K562 (cell line): ENCODE results near the gene MC2R. TPM values are rescaled to one million over a fixed set of nuclear protein-coding genes. Genes with fewer than 3 reads are reported as not detected.

ENCODE experiments used
- ATAC-seq: fragments of 200-7000 bp; cut with Tn5 transposase; 3 replicates; pipeline ENCODE4 v1.9.1; 2020; ENCODE audit warnings: moderate library complexity
- BruUV-seq: library from RNA; stranded (reverse); fragments of 400-500 nt; replicated peaks from 2 replicates; lab custom pipeline; 2021; lab: Mats Ljungman, UMichigan
- CTCF ChIA-PET: fragments of 300-600 bp; formaldehyde crosslinking; extraction: SDS; loops from one replicate; lab custom pipeline; 2021; ENCODE audit warnings: low intra/inter-chr PET ratio; lab: Yijun Ruan, JAX
- POLR2A ChIA-PET: fragments of 300-600, 350-650 bp; sonication (Branson Sonifier 250); formaldehyde crosslinking; extraction: SDS; loops from one replicate; lab custom pipeline; 2021; ENCODE audit warnings: antibody characterized with exemption, inconsistent platforms; lab: Yijun Ruan, JAX
- DNase-seq, 4 experiments: peaks; one replicate each; pipeline versions ENCODE4 v3.0.0 to v3.0.0-alpha.2; 2011 to 2018; ENCODE audit warnings: low spot score in 3 of 4, mixed read lengths in 3 of 4; ENCODE audit errors: extremely low read depth in 1 of 4
- FAIRE-seq: peaks from 2 replicates; lab custom pipeline; 2011; peaks lifted over from hg19 to GRCh38; lab: Jason Lieb, UNC
- H2AFZ ChIP-seq: 2 replicates; pipeline ENCODE4 v1.6.0; 2011; ENCODE audit warnings: low read depth, low read length, control low read depth, inconsistent platforms
- H3K27ac ChIP-seq: fragments of 200-600 bp; 3 replicates; pipeline ENCODE4 v1.8.0; 2011; ENCODE audit warnings: low read depth, mild to moderate bottlenecking, control low read depth, inconsistent platforms, low read length, moderate library complexity, mixed read lengths; ENCODE audit errors: extremely low read depth
- H3K27me3 ChIP-seq, 2 experiments: fragments of 300-600 bp in 1 of 2; 2 replicates in 1 of 2; 3 replicates in 1 of 2; pipeline versions ENCODE4 v1.6.0 to v1.8.0; 2011; ENCODE audit warnings: inconsistent platforms in 2 of 2, low read length in 2 of 2, mild to moderate bottlenecking in 1 of 2, mixed read lengths in 1 of 2, moderate library complexity in 1 of 2; ENCODE audit not compliant: control insufficient read depth in 2 of 2, insufficient read depth in 2 of 2
- H3K36me3 ChIP-seq: fragments of 300-600 bp; 3 replicates; pipeline ENCODE4 v1.8.0; 2011; ENCODE audit warnings: mild to moderate bottlenecking, low read length, inconsistent platforms; ENCODE audit not compliant: control insufficient read depth, insufficient read depth
- H3K4me1 ChIP-seq, 2 experiments: fragments of 200-600 bp in 1 of 2; replicated peaks in 1 of 2; 2 replicates in 1 of 2; 3 replicates in 1 of 2; pipeline versions ENCODE4 v1.5.1 to v1.8.0; 2011; ENCODE audit warnings: inconsistent platforms in 2 of 2, low read length in 2 of 2, mild to moderate bottlenecking in 1 of 2, mixed read lengths in 1 of 2, moderate library complexity in 1 of 2; ENCODE audit not compliant: control insufficient read depth in 2 of 2, insufficient read depth in 2 of 2
- H3K4me2 ChIP-seq: 2 replicates; pipeline ENCODE4 v1.6.1; 2011; ENCODE audit warnings: low read length, control low read depth, inconsistent platforms, mixed read lengths; ENCODE audit not compliant: insufficient read depth
- H3K4me3 ChIP-seq: fragments of 200-600 bp; sonication (generic), shearing (Covaris generic); 2 replicates; pipeline ENCODE4 v1.5.1; 2016; ENCODE audit warnings: control low read depth, inconsistent platforms
- H3K79me2 ChIP-seq: fragments of 200-600 bp; 3 replicates; pipeline ENCODE4 v1.8.0; 2011; ENCODE audit warnings: low read length, inconsistent platforms; ENCODE audit not compliant: control insufficient read depth, insufficient read depth
- H3K9ac ChIP-seq, 2 experiments: 2 replicates each; pipeline versions ENCODE4 v1.6.0 to v1.6.1; 2011; ENCODE audit warnings: low read depth in 2 of 2, low read length in 2 of 2, control low read depth in 1 of 2, inconsistent platforms in 1 of 2, mild to moderate bottlenecking in 1 of 2, mixed read lengths in 1 of 2; ENCODE audit not compliant: insufficient read depth in 1 of 2
- H3K9me1 ChIP-seq: one replicate; pipeline ENCODE4 v1.6.0; 2011; ENCODE audit warnings: inconsistent platforms, mild to moderate bottlenecking, low read length, moderate library complexity; ENCODE audit not compliant: control insufficient read depth, insufficient read depth
- H3K9me3 ChIP-seq: replicated peaks from 2 replicates; pipeline ENCODE4 v1.5.1; 2011; ENCODE audit warnings: low read depth, low read length, inconsistent platforms; ENCODE audit not compliant: control insufficient read depth, insufficient read depth
- H4K20me1 ChIP-seq: replicated peaks from 2 replicates; pipeline ENCODE4 v1.6.1; 2011; ENCODE audit warnings: low read length, inconsistent platforms, mixed read lengths; ENCODE audit not compliant: control insufficient read depth, insufficient read depth
- ATF7 ChIP-seq: fragments of 450-650 bp; IDR thresholded peaks from 2 replicates; pipeline ENCODE4 v1.7.1; 2014; ENCODE audit warnings: mild to moderate bottlenecking, moderate library complexity
- CHAMP1 ChIP-seq: fragments of 450-650 bp; IDR thresholded peaks from 2 replicates; pipeline ENCODE4 v1.6.1; 2016; ENCODE audit warnings: mild to moderate bottlenecking
- CREB3L1 ChIP-seq: fragments of 450-650 bp; IDR thresholded peaks from 2 replicates; pipeline ENCODE4 v1.6.1; 2014; ENCODE audit warnings: low read depth, mild to moderate bottlenecking, moderate library complexity, borderline replicate concordance
- DNMT1 ChIP-seq: fragments of 450-650 bp; IDR thresholded peaks from 2 replicates; pipeline ENCODE4 v1.6.1; 2016; ENCODE audit warnings: antibody characterized with exemption, mild to moderate bottlenecking
- HMG20B ChIP-seq: fragments of 250-450 bp; sonication (Bioruptor Pico); IDR thresholded peaks from 2 replicates; pipeline ENCODE4 v1.5.0; 2021; ENCODE audit warnings: mild to moderate bottlenecking
- HMGN3 ChIP-seq: IDR thresholded peaks from 2 replicates; pipeline ENCODE4 v1.6.1; 2011; ENCODE audit warnings: borderline replicate concordance, low read depth, mild to moderate bottlenecking, mixed read lengths, low read length; ENCODE audit not compliant: insufficient read length; ENCODE audit errors: extremely low read depth
- U2AF1 ChIP-seq: fragments of 200-400 bp; formaldehyde crosslinking; optimal IDR thresholded peaks from 2 replicates; pipeline ENCODE3; 2017; ENCODE audit warnings: mild to moderate bottlenecking, low read depth, low read length, moderate library complexity
- ZNF23 ChIP-seq: fragments of 250-450 bp; sonication (Bioruptor Pico); IDR thresholded peaks from 2 replicates; pipeline ENCODE4 v1.4.0; 2020; ENCODE audit warnings: mild to moderate bottlenecking
- ZNF239 ChIP-seq: fragments of 250-450 bp; sonication (Bioruptor Pico); IDR thresholded peaks from 2 replicates; pipeline ENCODE4 v1.4.0; 2020; ENCODE audit warnings: mild to moderate bottlenecking
- WGBS: fragments of 100-300 bp; shearing (Covaris generic); methylation state at CpG from one replicate; pipeline ENCODE4 v1.1.6; 2016; ENCODE audit warnings: low coverage, mixed read lengths; ENCODE audit not compliant: insufficient coverage; ENCODE audit errors: missing lambda C conversion rate; 5-methylcytosine and 5-hydroxymethylcytosine counted together
- in situ Hi-C: fragments of 300-500 bp; cut with MboI; formaldehyde crosslinking; loops from 4 replicates; pipeline ENCODE4 v1.15.0; 2018; ENCODE audit warnings: inconsistent platforms, mixed read lengths
- intact Hi-C: fragments of 100-400 bp; cut with micrococcal nuclease; formaldehyde crosslinking; loops from 2 replicates; pipeline ENCODE4 v1.14.2; 2022
- polyA plus RNA-seq, 8 experiments: library from polyadenylated mRNA; depleted of rRNA in 4 of 8; stranded (reverse) in 5 of 8; unstranded in 3 of 8; fragments of >200 nt; fragmentation: Nextera tagmentation in 2 of 8; fragmentation: Illumina TruSeq in 1 of 8; extraction: Ambion mirVana in 2 of 8; extraction: Trizol in 1 of 8; gene quantifications; 2 replicates each; pipeline versions ENCODE4 v1.2.1 to v1.2.3, GENCODE V29; 2011 to 2014; ENCODE audit warnings: inconsistent platforms in 1 of 8, missing spikeins in 1 of 8
- total RNA-seq, 7 experiments: library from RNA; depleted of rRNA in 6 of 7; stranded (reverse); fragments of >200 nt in 6 of 7; fragmentation: Illumina TruSeq in 2 of 7; extraction: Trizol in 2 of 7; gene quantifications; 2 replicates each; pipeline versions ENCODE4 v1.2.1 to v1.2.3, GENCODE V29; 2011 to 2021; ENCODE audit warnings: low replicate concordance in 1 of 7

Gene MC2R
- total and polyA plus RNA-seq, 9 of the 15 experiments (the other 6 are each of a cell fraction or from before 2014, with no cell fraction given): not detected

DNA sequence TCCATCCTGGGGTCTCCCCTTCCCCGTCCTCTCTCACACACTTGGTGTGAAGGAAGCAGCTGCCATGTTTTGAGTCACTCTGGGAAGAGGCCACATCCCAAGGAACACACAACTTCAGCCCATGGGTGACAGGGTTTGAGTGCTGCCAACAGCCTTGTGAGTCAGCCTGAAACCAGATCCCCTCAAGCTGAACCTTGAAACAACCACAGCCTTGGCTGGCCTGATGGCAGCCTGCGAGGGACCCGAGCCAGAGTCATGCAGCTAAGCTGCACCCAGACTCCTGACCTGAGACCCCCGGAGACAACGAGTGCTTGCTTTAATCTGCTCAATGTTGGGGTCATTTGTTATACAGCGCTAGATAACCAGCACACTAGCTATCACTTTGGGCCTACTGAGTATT, 19.3 kb upstream of the MC2R start:
- POLR2A ChIA-PET: interaction anchor here (1.5 kb wide), 1 partner anchor 9 kb away, joined by 3 read pairs; no protein-coding TSS in a partner anchor
- Histone ChIP-seq H3K9ac (no peak overlapping the region), H3K79me2 (no peaks in the 10 kb centered on the region), H3K4me1 (no peaks in the 10 kb centered on the region), H4K20me1 (no peaks in the 10 kb centered on the region), H2AFZ (no peak overlapping the region), H3K4me2 (no peak overlapping the region), H3K9me3 (no peaks in the 10 kb centered on the region), H3K27me3 (no peaks in the 10 kb centered on the region), H3K9me1 (no peaks in the 10 kb centered on the region), H3K4me3 (no peak overlapping the region), H3K36me3 (no peaks in the 10 kb centered on the region), H3K27ac (no peak overlapping the region)
- intact Hi-C loops: no loop called here
- BruUV-seq: no TSS peak
- ATAC-seq: no peak
- no peak for DNase-seq
- CTCF ChIA-PET: no interaction called here
- no peak for FAIRE-seq
- 0% methylated on average over 6 of the region's 6 CpGs for WGBS
- no peak for TF ChIP-seq ZNF23
- TF ChIP-seq ATF7: no peak
- no peak for TF ChIP-seq HMG20B (CRISPR knock-in tag)
- no peak for TF ChIP-seq CREB3L1
- no peak for TF ChIP-seq DNMT1
- no peak for TF ChIP-seq CHAMP1
- no peak for TF ChIP-seq HMGN3
- TF ChIP-seq U2AF1: no peak
- TF ChIP-seq ZNF239 (CRISPR knock-in tag): no peak
- in situ Hi-C loops: no loop called here
